Mesothelial cell of epicardium (in vitro differentiated cells): ENCODE measurements around the gene EPC2. TPM values are rescaled to one million over a fixed set of nuclear protein-coding genes. Genes with fewer than 3 reads are reported as not detected.
"Not testable (repeated sequence)": the region's sequence is repeated elsewhere in the genome, so short reads cannot be mapped to it uniquely, and the experiment has no call there.

Experiments used
- DNase-seq, 2 experiments: peaks; one replicate each; pipeline ENCODE4 v3.0.0; 2021; ENCODE audit warnings: low spot score in 2 of 2; ENCODE audit not compliant: unreplicated experiment in 2 of 2
- H3K27ac Mint-ChIP-seq: 2 replicates; pipeline ENCODE4 v1.8.0; 2021; ENCODE audit warnings: mixed read lengths
- H3K27me3 Mint-ChIP-seq: 2 replicates; pipeline ENCODE4 v1.8.0; 2021; ENCODE audit warnings: low read depth, mixed read lengths
- H3K36me3 Mint-ChIP-seq: 2 replicates; pipeline ENCODE4 v1.8.0; 2021; ENCODE audit warnings: mixed read lengths
- H3K4me1 Mint-ChIP-seq: 2 replicates; pipeline ENCODE4 v1.8.0; 2021; ENCODE audit warnings: mixed read lengths
- H3K4me3 Mint-ChIP-seq: 2 replicates; pipeline ENCODE4 v1.8.0; 2021; ENCODE audit warnings: mild to moderate bottlenecking, moderate library complexity, mixed read lengths
- H3K9me3 Mint-ChIP-seq: 2 replicates; pipeline ENCODE4 v1.8.0; 2021; ENCODE audit warnings: mixed read lengths
- total RNA-seq: library from RNA; stranded (reverse); gene quantifications from 3 replicates; pipeline ENCODE4 v1.2.1, GENCODE V29; 2021
- TF ChIP-seq, protein P1 (sequence below): fragments of 200-600 bp; sonication (generic); IDR thresholded peaks from one replicate; pipeline ENCODE4 v1.5.0; 2021; ENCODE audit warnings: antibody characterized with exemption; ENCODE audit not compliant: unreplicated experiment

Gene EPC2
- total RNA-seq, 1 donor from 2014 or later, result 43.8 TPM

DNA sequence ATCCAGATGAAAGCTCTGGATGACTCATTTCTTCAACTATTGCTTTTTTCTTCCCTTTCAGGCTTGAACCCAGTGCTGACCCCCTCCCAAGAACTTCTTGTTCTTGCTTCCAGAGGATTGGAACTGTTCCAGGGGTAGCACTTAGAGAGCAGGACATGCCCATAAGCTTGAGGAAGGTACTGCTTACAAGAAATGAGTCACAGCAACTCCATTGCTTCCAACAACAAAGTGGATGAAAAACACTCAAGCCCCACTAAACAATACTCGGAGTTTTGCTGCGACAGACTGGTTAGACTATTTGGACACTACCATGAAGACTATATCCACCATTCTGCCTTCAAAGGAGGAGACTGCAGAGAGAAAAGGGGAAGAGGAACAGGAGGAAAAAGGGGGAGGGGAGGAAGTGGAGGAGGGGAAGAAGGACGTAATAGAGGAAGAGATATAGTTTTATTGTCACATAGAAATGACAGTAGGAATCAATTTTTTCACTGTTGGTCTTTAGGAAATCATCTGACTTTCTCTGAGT, 1.6 kb upstream of the EPC2 start:
- Mint-ChIP-seq H3K27me3 (peaks cover 23% of the 10 kb centered on the region), H3K4me3 (peak overlapping the region; percentile 81), H3K9me3 (no peaks in the 10 kb centered on the region), H3K27ac (no peak overlapping the region), H3K4me1 (peaks cover 16% of the 10 kb centered on the region), H3K36me3 (no peaks in the 10 kb centered on the region)
- TF ChIP-seq, protein P1, sequence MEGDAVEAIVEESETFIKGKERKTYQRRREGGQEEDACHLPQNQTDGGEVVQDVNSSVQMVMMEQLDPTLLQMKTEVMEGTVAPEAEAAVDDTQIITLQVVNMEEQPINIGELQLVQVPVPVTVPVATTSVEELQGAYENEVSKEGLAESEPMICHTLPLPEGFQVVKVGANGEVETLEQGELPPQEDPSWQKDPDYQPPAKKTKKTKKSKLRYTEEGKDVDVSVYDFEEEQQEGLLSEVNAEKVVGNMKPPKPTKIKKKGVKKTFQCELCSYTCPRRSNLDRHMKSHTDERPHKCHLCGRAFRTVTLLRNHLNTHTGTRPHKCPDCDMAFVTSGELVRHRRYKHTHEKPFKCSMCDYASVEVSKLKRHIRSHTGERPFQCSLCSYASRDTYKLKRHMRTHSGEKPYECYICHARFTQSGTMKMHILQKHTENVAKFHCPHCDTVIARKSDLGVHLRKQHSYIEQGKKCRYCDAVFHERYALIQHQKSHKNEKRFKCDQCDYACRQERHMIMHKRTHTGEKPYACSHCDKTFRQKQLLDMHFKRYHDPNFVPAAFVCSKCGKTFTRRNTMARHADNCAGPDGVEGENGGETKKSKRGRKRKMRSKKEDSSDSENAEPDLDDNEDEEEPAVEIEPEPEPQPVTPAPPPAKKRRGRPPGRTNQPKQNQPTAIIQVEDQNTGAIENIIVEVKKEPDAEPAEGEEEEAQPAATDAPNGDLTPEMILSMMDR, result no peak
- DNase-seq, result no peak

DNA sequence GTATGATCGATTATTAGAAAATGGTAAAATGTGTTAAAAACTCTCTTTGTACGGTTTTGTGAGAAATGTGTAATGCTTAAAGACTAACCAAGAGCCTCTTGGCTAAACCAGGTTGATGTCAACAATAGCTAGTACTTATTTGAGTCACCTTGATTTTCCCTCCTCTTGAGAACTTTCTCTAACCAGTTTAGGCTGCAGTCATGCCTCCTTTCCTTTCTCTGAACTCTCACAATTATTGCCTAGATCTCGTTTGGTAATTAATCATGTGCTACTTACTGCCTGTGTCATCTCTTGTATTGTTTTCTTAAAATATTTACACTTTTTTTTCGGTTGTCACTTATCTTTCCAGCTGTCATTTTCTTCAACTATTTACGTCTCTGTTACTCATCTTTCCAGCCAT, 1.1 kb upstream of the EPC2 start:
- H3K4me3 Mint-ChIP-seq, result peak overlapping the region; percentile 81
- H3K27me3 Mint-ChIP-seq, result peaks cover 23% of the 10 kb centered on the region
- TF ChIP-seq, protein P1, result no peak
- peak overlapping the region; percentile 94 for H3K27ac Mint-ChIP-seq
- peaks cover 18% of the 10 kb centered on the region for H3K4me1 Mint-ChIP-seq
- no peaks in the 10 kb centered on the region for H3K36me3 Mint-ChIP-seq
- no peak for DNase-seq
- no peaks in the 10 kb centered on the region for H3K9me3 Mint-ChIP-seq

DNA sequence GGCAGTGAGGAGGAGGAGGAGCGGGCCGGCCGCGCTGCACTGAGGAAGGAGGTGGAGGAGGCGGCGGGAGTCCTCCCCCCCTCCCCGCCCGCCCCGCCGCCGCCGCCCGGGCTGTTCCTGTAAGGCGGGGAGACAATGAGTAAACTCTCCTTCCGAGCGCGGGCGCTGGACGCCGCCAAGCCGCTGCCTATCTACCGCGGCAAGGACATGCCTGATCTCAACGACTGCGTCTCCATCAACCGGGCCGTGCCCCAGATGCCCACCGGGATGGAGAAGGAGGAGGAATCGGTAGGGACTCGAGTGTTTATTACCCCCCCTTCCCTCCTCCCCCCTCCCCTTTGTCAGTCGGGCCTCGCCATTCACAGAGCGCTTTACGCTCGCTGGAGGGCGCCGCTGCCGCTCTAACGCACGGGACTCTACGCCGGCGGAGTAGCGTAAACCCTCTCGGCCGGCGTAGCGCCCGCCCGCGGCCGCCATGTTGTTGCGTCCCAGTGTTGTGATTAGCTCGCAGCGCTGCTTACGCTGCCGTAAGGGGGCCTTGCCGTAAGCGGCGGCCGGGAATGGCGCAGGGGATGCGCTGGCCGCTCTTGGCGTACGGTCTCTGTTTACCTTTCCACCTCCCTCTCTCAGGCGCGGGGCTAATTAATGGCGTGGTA, 460 bp downstream of the EPC2 start:
- H3K4me3 Mint-ChIP-seq, result peak overlapping the region; percentile 81
- no peaks in the 10 kb centered on the region for H3K36me3 Mint-ChIP-seq
- peaks cover 23% of the 10 kb centered on the region for H3K27me3 Mint-ChIP-seq
- H3K9me3 Mint-ChIP-seq, result no peaks in the 10 kb centered on the region
- peak; percentile 88 to 97 for DNase-seq
- TF ChIP-seq, protein P1, result no peak
- peaks cover 22% of the 10 kb centered on the region for H3K4me1 Mint-ChIP-seq
- peak overlapping the region; percentile 99 for H3K27ac Mint-ChIP-seq

DNA sequence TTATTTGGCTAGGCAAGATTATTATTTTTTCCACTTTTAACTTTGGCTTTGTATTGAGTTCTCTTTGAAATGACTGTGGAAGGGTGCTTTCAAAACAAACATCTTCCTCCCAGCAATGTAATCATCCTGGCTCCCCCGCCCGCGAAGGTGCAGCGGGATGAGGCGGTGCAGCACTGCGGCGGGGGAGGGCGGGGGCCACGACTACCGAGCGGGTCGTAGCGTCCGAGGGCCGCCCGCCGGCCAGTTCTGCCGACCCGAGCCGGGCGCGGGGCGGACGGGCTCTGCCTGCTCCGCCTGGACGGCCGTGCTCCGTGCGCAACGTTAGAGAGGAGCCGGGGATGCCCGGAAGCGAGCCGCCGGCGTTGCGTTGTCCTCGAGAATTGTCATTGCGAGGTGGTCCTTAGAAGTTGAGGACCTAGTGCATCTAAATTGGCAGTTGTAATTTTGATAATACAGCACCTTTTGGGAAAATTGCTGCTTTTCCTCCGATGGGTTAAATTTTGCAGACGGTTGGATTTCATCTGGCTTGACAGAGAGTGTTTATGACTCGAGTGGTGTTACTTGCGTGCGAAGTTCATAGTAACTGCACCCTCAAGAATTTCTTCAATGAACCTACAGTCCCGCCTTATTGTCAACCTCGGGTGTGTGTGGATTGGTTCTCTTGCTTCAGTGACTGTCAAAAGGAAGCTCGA, 1.1 kb downstream of the EPC2 start:
- Mint-ChIP-seq H3K36me3 (no peaks in the 10 kb centered on the region), H3K9me3 (no peaks in the 10 kb centered on the region), H3K4me3 (peak overlapping the region; percentile 81), H3K27me3 (peaks cover 23% of the 10 kb centered on the region), H3K27ac (peak overlapping the region; percentile 99), H3K4me1 (peaks cover 25% of the 10 kb centered on the region)
- DNase-seq, result peak; percentile 28 to 65
- TF ChIP-seq, protein P1, result no peak

DNA sequence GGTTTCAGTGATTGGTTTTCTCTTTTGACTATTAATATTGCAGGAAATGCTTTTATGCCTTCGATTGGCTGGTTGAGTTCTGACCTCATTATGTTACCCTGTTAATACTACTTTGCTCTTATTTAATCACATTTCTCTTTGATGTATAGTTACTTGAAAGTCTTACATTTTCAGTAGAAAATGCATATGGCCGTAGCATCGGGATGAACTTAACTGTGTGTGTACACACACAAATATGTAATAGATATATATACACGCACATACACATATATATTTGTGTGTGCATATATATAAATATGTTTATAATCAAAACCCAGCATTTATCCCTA, 1.6 kb downstream of the EPC2 start:
- H3K4me3 Mint-ChIP-seq, result peak overlapping the region; percentile 81
- no peak for DNase-seq
- H3K27me3 Mint-ChIP-seq, result peaks cover 20% of the 10 kb centered on the region
- TF ChIP-seq, protein P1, result no peak
- no peaks in the 10 kb centered on the region for H3K36me3 Mint-ChIP-seq
- peaks cover 30% of the 10 kb centered on the region for H3K4me1 Mint-ChIP-seq
- peak overlapping the region; percentile 93 for H3K27ac Mint-ChIP-seq
- no peaks in the 10 kb centered on the region for H3K9me3 Mint-ChIP-seq

DNA sequence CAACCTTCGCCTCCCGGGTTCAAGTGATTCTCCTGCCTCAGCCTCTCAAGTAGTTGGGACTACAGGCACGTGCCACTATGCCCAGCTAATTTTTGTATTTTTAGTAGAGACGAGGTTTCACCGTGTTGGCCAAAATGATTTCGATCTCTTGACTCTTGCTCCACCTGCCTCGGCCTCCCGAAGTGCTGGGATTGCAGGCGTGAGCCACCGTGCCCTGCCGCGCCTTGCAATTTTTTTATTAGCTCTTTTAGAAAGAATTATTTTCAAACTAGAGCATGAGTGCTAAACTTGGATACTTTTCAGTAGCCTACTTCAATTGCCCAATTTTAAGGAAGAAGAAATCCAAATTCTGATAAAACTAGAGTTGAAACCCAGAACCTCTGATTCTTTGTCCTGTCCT, 3.2 kb downstream of the EPC2 start:
- not testable (repeated sequence) for H3K4me3 Mint-ChIP-seq, DNase-seq, H3K36me3 Mint-ChIP-seq, H3K9me3 Mint-ChIP-seq
- Mint-ChIP-seq H3K27ac (peak overlapping the region; percentile 36), H3K27me3 (peaks cover 11% of the 10 kb centered on the region), H3K4me1 (peaks cover 44% of the 10 kb centered on the region)
